ENCODE results near the gene FSCN2.
"Not testable (repeated sequence)": the region's sequence is repeated elsewhere in the genome, so short reads cannot be mapped to it uniquely, and the experiment has no call there.

Gene FSCN2

DNA sequence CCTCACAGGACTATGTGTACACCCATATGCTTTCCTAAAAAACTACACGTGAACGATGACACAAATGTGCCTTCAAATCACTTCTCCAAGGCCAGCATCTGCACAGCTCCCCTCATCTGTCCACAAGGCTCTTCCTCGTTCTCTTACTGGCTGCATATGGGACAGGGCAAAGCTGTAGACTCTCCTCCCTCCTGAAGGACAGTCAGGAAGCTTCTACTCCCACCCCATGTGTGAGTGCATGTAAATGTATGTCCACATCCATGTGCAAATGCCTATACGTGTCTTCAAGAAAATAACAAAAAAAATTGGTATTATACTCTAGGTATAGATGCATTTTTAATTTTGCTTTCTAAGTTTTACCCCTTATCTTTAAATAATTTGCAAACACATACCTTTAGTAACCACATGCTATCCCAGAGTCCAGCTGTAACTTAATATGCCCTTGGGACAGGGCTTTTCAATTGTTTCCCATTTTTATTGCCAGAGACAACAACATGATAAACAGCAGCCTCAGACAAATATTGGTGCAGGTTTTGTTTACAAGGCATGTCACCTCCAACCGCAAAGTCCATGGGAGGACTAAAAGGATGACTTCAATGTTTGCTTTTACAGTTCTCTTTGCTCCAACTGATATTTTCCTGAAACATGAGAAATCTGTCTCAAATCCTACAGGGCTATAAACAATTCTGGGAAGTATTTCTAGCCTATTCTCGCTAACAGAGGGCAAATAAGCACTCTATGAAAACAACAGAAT is 55.6 kb downstream of the FSCN2 start:
- no peak overlapping the region for H3K4me3 ChIP-seq (ENCODE audit: low read depth, low read length)
- H3K27ac ChIP-seq = no peak overlapping the region
- peaks cover 64% of the 10 kb centered on the region for H3K36me3 ChIP-seq (replicated peaks)
- in situ Hi-C loops (cut with HindIII; ENCODE audit: low pct_ligation_motif_present, low sequenced_read_pairs) = no loop called here
- no peaks in the 10 kb centered on the region for H3K27me3 ChIP-seq (replicated peaks)
- TF ChIP-seq, protein P1, sequence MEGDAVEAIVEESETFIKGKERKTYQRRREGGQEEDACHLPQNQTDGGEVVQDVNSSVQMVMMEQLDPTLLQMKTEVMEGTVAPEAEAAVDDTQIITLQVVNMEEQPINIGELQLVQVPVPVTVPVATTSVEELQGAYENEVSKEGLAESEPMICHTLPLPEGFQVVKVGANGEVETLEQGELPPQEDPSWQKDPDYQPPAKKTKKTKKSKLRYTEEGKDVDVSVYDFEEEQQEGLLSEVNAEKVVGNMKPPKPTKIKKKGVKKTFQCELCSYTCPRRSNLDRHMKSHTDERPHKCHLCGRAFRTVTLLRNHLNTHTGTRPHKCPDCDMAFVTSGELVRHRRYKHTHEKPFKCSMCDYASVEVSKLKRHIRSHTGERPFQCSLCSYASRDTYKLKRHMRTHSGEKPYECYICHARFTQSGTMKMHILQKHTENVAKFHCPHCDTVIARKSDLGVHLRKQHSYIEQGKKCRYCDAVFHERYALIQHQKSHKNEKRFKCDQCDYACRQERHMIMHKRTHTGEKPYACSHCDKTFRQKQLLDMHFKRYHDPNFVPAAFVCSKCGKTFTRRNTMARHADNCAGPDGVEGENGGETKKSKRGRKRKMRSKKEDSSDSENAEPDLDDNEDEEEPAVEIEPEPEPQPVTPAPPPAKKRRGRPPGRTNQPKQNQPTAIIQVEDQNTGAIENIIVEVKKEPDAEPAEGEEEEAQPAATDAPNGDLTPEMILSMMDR (IDR thresholded peaks at IDR 0.05; ENCODE audit: low read depth, low read length, missing control alignments) = no peak
- DNase-seq = no peak

DNA sequence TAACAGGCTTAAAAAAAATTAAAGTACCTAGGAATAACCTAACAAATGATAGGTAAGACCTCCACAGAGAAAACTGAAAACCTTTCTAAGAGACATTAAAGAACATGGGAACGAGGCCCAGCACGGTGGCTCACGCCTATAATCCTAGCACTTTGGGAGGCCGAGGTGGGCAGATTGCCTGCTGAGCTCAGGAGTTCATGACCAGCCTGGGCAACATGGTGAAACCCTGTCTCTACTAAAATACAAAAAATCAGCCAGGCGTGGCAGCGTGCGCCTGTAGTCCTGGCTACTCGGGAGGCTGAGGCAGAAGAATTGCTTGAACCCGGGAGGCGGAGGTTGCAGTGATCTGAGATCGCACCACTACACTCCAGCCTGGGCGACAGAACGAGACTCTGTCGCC is 56.6 kb downstream of the FSCN2 start:
- H3K4me3 ChIP-seq (ENCODE audit: low read depth, low read length); H3K27ac ChIP-seq; in situ Hi-C loops (cut with HindIII; ENCODE audit: low pct_ligation_motif_present, low sequenced_read_pairs); DNase-seq; H3K27me3 ChIP-seq (replicated peaks): not testable (repeated sequence)
- peaks cover 66% of the 10 kb centered on the region for H3K36me3 ChIP-seq (replicated peaks)

DNA sequence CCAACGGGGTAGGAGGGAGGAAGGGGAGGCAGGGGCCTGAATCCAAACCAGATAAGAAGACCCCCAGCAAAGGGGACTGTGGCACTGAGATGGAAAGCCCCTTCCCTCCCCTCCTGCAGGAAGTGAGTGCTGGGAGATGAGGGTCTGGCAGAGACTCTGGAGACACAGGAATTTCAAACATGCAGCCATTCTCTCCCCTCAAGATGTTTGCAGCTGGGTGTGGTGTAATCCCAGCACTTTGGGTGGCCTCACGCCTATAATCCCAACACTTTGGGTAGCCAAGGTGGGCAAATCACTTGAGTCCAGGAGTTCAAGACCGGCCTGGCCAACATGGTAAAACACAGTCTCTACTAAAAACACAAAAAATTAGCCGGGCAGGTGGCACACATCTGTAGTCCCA is 57.9 kb downstream of the FSCN2 start:
- Histone ChIP-seq H3K27ac (no peak overlapping the region), H3K27me3 (replicated peaks) (no peaks in the 10 kb centered on the region), H3K36me3 (replicated peaks) (peaks cover 77% of the 10 kb centered on the region), H3K4me3 (ENCODE audit: low read depth, low read length) (no peak overlapping the region)
- TF ChIP-seq, protein P1 (IDR thresholded peaks at IDR 0.05; ENCODE audit: low read depth, low read length, missing control alignments) = no peak
- in situ Hi-C loops (cut with HindIII; ENCODE audit: low pct_ligation_motif_present, low sequenced_read_pairs) = no loop called here
- DNase-seq = no peak
